CD4-positive, alpha-beta T cell treated with Interferon gamma for 1 hour (primary cell): ENCODE measurements around the gene OGFOD2.
"Not testable (repeated sequence)": the region's sequence is repeated elsewhere in the genome, so short reads cannot be mapped to it uniquely, and the experiment has no call there.

ENCODE experiments used
- DNase-seq: peaks from one replicate; pipeline ENCODE4 v3.0.0-alpha.2; 2020

Gene OGFOD2

GRCh38 chr12:123006977-123007376, 31.9 kb downstream of the OGFOD2 start:
- no peak for DNase-seq

- no peak for DNase-seq
Observed at GRCh38 chr12:123010110-123010509, 35.1 kb downstream of the OGFOD2 start.

GRCh38 chr12:123010681-123011080, 35.6 kb downstream of the OGFOD2 start:
- DNase-seq: no peak

DNA sequence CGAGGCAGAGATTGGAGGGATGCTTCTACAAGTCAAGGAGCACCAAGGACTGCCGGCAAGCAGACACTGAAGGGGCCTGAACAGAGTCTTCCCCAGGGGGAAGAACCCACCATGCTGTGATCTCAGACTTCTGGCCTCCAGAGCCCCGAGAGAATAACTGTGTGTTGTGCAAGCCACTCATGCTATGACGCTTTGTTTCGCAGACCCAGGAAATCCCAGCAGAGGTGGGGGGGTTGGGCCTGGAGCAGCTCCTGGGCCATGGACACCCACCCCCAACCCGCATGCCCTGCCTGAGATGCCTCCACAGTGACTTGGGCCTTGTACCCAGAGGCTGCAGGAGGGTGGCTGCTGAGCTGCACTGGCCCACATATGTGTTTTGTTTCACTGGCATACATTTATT, 36.7 kb downstream of the OGFOD2 start:
- no peak for DNase-seq

DNA sequence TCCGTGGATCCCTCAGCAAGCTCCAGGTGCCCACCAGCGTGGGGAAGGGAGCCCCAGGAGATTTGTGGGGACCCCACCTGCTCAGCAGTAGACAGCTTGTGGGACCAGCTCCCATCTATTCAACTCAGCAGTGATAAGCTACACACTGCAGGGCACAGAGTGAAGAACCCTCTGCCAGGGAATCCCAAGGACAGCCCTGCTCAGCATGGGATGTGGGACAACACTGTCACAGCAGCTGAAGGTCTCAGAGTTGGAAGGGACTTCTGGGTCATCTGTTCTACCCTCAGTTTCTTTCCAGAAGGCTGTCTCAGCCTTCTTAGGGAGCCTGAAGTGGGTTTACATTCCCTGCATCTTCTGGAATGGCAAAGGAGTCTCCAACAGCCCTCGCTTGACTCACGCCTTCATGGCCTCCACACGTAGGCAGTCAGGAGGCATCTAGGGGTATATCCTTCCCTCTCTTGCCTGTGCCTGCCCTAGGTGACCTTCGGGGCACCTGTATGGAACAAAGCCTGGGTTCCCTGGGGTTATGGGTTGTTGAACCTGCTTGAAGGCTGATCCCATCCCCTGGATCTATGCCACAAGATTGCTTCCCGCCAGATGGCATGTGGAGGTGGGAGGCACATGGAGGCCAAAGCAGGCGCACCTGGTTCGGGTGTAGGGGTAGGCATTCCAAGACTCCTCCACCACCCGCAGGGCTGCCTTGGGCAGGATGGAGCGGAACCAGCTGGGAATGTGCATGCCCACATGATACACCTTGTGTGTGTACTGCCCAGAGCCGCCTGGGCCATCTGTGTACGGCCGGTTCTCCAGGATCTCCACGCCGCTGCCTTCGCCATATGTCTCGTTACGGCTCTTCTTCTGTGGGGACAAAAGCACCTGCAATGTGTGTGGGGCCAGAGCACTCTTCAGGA, 38.4 kb downstream of the OGFOD2 start:
- no peak for DNase-seq

GRCh38 chr12:123014473-123014872, 39.4 kb downstream of the OGFOD2 start:
- DNase-seq: not testable (repeated sequence)

DNA sequence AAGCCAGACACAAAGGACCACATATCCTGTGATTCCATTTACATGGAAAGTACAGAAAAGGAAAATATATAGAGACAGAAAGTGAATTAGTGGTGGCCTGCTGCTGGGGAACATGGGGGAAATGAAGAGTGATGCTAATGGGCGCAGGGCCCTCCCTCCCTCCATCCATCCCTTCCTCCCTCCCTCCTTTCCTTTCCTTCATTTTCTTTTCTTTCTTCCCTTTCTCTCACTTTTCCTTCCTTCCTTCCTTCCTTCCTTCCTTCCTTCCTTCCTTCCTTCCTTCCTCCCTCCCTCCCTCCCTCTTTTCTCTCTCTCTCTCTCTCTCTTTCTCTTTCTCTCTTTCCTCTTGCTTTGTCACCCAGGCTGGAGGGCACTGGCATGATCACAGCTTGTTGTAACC, 42.7 kb downstream of the OGFOD2 start:
- no peak for DNase-seq

GRCh38 chr12:123019841-123020138, 44.7 kb downstream of the OGFOD2 start:
- no peak for DNase-seq

DNA sequence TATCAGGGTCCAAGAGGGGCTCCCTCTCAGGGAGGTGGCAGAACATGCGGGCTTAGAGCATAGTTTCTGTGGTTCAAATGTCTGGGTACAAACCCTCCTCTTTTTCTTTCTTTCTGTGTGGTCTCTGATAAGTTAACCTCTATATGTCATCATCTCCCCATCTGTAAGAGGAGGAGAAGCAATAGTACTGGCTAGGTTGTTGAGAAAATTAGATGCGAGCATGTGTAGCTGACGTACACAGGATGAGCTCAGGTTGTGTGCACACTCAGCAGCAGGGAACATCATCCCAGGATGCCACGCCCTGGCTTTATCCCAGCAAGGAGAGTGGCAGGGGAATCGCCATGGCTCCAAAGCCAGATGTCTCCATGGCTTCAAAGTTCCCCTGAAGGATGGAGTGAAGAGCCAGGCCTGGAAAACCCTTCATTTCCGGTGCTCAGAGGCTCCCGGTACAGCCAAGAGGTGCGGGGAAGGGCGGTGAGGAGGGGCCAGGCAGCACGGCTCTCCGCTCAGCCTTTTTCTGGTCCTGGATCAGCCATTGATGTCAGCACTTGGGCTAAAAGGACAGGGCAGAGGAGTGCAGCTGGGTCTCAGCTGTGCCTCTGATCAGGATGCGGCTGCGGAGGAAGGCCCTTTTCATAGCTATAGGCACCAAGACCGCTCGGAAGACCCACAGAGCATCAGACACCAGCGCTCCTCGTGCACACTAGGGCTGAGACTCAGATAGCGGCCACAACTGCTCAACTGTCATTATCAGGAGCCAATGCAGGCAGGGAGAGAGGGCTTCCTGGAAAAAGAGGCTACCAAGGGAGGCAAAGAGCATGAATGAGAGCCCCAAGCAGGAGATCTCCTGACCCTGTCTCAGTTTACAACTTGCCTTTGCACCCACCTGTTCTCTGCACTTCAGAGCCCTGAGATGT, 46.9 kb downstream of the OGFOD2 start:
- DNase-seq: no peak

GRCh38 chr12:123022846-123023245, 47.8 kb downstream of the OGFOD2 start:
- no peak for DNase-seq

GRCh38 chr12:123024819-123025391, 49.9 kb downstream of the OGFOD2 start:
- DNase-seq: no peak

GRCh38 chr12:123026094-123026853, 51.2 kb downstream of the OGFOD2 start:
- DNase-seq: no peak

DNA sequence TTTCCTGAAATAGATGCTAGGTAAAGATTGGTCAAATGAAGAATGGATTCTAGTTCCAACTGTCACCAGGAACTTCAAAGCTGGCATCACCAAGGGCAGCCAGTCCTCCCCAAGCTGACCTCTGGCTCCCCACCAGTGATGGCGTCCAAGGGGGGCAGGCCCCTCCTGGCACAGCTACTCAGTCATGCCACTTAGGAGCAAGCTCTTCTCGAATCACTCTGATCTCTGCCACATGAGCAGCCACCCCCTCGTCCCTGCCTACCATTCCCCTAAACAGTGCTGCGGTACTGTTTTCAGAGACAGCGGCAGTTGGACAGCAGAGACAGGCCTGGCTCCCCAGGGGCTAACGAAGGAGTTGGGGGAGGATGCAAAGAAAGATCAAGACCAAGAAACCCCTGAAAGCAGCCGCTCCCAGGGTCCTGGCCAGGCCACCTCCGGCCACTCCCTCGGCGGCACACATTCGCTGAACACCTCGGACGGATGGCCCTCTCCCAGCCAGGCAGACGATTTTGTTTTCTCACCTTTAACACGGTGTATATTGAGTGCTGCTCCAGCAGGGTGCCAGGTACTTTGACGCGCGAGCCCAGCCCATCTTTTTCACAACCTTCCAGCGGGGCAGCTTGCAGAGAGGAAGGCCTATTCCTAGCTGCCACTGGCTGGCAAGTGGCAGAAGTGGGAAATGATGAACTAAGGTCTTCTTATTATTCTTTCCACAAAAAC, 52.8 kb downstream of the OGFOD2 start:
- DNase-seq: no peak

GRCh38 chr12:123028475-123028874, 53.4 kb downstream of the OGFOD2 start:
- DNase-seq: no peak

DNA sequence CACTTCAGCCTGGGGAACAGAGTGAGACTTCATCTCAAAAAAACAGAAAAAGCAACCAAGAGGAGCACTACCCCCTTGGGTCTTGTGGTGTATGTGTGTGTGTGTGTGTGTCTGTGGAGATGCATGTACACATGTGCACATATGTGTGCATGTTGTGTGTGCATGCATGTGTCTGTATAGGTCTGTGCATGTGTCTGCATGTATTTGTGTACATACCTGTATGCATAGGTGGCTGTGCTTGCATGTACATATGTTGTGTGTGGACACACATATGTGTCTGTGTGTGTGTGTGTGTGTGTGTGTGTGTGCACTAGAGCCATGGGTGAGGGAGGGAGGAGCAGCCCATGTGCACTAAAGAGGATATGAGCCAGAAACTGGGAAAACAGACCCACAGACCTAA, 54.5 kb downstream of the OGFOD2 start:
- no peak for DNase-seq
